Measurements from ENCODE around the gene BZW1.
"Not testable (repeated sequence)": the region's sequence is repeated elsewhere in the genome, so short reads cannot be mapped to it uniquely, and the experiment has no call there.

BZW1 gene

GRCh38 chr2:200794143-200794542, 17.6 kb upstream of the BZW1 start:
- no peak for DNase-seq

- no peak for DNase-seq
These were observed 16.7 kb upstream of the BZW1 start for GRCh38 chr2:200795028-200795440.

- no peak for DNase-seq
These were observed 15.1 kb upstream of the BZW1 start for GRCh38 chr2:200796561-200796960.

- no peak for DNase-seq
These were observed 14.4 kb upstream of the BZW1 start for GRCh38 chr2:200797242-200797770.

GRCh38 chr2:200798514-200798913, 13.2 kb upstream of the BZW1 start:
- DNase-seq, result peak; percentile 77

GRCh38 chr2:200800458-200800857, 11.3 kb upstream of the BZW1 start:
- DNase-seq, result peak; percentile 6

GRCh38 chr2:200801431-200801830, 10.3 kb upstream of the BZW1 start:
- DNase-seq, result not testable (repeated sequence)

GRCh38 chr2:200809506-200810251, 2.0 kb upstream of the BZW1 start:
- DNase-seq, result no peak

GRCh38 chr2:200810252-200810997, 1.3 kb upstream of the BZW1 start:
- no peak for DNase-seq

- no peak for DNase-seq
These were observed 745 bp upstream of the BZW1 start for GRCh38 chr2:200810998-200811332.

GRCh38 chr2:200812122-200813022, 662 bp downstream of the BZW1 start:
- peak; percentile 73 for DNase-seq

GRCh38 chr2:200814276-200814815, 2.6 kb downstream of the BZW1 start:
- DNase-seq, result peak; percentile 62

- no peak for DNase-seq
These were observed 3.2 kb downstream of the BZW1 start for GRCh38 chr2:200814917-200815316.

GRCh38 chr2:200818732-200819131, 7.0 kb downstream of the BZW1 start:
- DNase-seq, result not testable (repeated sequence)

GRCh38 chr2:200820573-200821234, 9.0 kb downstream of the BZW1 start:
- no peak for DNase-seq

- no peak for DNase-seq
These were observed 10.1 kb downstream of the BZW1 start for GRCh38 chr2:200821686-200822245.

- DNase-seq, result no peak
These were observed 16.4 kb downstream of the BZW1 start for GRCh38 chr2:200828104-200828503.

GRCh38 chr2:200828572-200829257, 17.0 kb downstream of the BZW1 start:
- no peak for DNase-seq

- no peak for DNase-seq
These were observed 17.5 kb downstream of the BZW1 start for GRCh38 chr2:200829258-200829655.

GRCh38 chr2:200834701-200835100, 23.0 kb downstream of the BZW1 start:
- DNase-seq, result no peak

GRCh38 chr2:200839513-200839912, 27.8 kb downstream of the BZW1 start:
- no peak for DNase-seq
